Right forelimb (tissue), 1 donor: ENCODE measurements around the gene RNF38.
"Not testable (repeated sequence)": the region's sequence is repeated elsewhere in the genome, so short reads cannot be mapped to it uniquely, and the experiment has no call there.

ENCODE experiments used
- DNase-seq: peaks from one replicate; pipeline ENCODE4 v3.0.0-alpha.2; 2018

The RNF38 gene

DNA sequence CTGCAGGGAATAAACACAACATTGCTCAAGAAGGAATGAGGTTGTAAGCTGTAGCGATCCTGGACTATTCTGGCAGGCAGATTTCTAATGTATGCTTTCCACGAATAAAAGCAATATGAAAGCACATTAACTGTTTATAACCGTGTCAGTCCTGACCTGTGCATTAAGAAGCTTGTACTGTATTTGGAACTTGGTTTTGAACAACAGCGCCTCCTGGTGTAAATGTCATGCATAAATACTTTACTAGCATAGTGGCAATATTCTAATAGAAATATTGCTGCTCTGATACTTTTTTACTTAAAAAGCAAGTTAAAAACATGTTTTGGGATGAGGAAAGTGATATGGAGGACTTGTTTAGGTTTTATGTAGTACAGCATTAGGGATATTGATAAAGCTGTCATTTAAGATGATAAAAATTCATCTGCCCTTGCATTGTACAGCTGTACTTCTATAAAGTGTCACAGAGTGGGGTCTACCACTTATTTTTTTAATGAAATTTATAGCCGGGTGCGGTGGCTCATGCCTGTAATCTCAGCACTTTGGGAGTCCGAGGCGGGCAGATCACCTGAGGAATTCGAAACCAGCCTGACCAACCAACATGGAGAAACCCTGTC is 71.2 kb downstream of the RNF38 start:
- DNase-seq, result no peak

DNA sequence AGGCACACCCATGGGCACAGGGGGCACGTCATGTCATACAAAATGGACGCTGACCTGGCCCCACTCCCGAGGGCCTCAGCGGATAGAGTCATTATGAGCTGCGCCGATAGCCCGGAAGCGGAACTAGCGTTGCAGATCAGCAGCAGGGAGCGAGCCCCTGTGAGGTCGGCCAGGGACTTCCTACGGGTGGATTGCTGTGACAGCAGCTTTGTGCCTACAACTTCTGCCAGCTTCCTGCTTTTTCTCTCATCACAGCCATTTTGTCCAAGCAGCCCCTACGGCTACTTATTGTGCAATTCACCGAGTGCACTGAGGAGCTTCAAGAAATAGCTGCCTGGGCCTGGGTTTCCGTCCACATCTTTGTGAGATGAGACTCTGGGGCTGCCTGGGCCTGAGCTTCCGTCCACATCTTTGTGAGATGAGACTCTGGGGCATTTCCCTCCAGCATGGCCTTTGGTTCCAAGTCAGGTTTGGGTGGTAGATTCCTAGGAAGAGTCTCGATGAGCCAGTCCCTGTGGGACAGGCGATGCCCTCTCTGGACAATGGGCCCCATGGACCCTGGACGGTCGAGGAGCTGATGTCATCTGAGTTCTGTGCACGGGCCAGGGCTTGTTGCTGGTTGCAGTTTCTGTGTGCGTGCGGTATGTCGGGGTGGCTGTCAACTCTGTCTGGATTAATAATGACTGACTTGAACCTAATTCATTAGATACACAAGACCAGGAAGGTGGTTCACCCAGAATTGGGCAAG is 74.8 kb downstream of the RNF38 start:
- DNase-seq, result no peak

DNA sequence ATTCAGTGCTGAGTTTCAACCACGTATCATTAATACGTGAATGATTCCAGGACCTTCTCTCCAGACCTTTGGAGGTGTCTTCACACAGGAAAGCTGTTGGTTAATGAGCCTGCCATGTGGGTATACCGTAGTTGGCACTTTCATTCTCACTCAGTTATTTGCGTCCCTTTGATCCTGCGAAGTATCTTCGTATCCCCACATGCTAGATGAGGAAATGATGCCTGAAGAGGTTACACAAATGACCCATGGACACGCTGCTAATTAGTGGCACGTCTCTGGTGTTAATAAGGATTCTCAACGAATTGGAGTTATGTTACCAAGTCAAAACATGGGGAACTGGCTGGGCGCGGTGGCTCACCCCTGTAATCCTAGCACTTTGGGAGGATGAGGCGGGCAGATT is 76.1 kb downstream of the RNF38 start:
- DNase-seq, result no peak

DNA sequence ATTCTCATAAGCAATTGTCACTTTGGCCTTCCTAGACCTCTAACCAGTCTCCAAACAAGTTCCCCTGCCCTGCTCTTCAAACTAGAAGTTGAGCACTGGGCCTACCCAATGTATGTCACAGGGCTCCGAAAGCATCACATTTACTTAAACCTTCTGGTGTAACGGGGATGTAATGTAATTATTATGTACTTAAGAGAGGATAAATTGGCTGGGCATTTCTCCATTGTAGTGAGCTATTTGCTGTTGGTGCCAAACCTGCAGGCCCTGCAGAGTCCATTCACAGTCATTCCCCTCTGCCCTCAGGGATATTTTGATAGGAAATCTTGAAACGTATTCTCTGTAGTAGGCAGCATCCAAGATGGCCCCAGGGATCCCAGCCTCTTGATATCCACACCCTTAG is 77.6 kb downstream of the RNF38 start:
- DNase-seq, result no peak

DNA sequence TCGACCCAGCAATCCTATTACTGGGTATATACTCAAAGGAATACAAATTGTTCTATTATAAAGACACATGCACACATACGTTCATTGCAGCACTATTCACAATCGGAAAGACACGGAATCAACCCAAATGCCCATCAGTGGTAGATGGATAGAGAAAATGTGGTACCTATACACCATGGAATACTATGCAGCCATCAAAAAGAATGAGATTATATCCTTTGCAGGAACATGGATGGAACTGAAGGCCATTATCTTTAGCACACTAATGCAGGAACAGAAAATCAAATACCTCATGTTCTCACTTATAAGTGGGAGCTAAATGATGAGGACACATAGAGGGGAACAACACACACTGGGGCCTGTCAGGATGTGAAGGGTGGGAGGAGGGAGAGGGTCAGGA is 78.2 kb downstream of the RNF38 start:
- DNase-seq, result not testable (repeated sequence)

DNA sequence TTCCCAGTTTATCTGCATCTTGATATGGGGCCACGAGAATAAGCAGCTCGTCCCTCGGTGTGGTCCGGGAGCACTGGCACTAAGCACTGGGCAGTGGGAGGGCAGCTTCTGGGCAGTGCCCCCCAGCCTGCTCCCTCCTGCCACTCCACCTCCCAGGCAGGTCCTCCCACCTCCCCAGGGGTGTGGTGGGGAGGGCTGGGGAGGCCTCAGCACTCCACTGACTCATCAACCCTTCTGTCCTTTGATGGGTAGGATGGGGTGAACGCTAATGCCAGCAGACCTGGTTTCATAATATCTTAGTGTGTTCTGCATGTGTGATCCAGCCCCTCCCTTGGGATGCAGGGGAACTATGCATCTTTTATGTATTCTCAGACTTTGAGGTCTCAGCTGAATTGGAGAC is 79.6 kb downstream of the RNF38 start:
- no peak for DNase-seq

DNA sequence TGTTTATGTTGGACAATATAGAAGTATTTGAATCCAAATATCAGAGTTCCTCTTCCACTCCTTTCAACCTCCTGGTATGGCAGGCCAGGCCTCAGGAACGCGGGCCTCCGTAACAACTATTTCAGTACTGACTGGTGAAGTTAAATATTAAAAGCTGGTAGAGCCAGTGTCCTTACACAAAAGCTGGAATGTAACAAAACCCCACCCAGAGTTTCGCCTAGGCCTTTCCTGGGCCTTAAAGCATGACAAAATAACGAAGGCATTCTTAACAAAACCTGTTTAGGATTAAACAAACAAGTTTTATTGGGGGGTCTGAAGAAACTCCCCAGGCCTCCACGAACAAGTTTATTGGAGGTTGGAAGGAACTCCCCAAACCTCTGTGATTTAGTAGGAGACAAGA is 80.3 kb downstream of the RNF38 start:
- no peak for DNase-seq

DNA sequence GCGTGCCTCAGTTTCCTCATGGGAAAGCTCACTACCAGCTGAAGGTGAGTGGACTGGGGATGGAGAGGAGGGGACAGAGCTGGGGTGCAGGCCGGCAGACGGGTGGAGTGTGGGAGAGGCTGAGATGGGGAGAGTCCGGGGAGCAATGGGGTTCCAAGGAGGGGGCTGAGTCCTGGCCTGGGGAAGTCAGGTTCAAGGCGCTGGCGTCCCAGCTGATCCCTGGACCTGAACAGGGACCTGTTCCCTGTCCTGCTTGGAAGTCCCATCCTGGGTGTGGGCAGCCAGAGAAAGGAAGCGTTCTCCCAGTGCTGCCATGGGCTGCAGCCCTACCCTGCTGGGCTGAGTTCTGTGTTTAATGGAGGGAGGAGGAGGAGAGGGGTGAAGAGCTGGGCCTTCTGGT is 80.9 kb downstream of the RNF38 start:
- no peak for DNase-seq

DNA sequence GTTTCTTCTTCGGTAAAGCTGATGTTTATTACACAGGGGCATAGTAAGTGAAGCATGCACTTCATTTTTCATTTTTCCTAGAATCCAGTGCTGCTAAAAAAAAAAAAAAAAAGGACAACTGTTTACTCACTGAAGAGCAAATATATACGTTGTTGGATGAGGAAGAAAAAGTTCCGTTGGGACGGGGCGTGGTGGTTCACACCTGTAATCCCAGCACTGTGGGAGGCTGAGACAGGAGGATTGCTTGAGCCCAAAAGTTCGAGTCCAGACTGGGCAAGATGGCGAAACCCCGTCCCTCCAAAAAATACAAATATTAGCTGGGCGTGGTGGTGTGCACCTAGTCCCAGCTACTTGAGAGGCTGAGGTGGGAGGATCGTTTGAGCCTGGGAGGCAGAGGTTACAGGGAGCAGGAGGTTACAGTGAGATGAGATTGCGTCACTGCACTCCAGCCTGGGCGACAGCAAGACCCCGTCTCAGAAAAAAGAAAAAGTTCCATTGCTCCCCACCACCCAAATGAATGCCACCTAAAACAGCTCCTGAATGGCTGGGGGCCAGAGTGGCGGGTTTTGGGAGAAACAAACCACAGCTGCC is 81.8 kb downstream of the RNF38 start:
- no peak for DNase-seq

DNA sequence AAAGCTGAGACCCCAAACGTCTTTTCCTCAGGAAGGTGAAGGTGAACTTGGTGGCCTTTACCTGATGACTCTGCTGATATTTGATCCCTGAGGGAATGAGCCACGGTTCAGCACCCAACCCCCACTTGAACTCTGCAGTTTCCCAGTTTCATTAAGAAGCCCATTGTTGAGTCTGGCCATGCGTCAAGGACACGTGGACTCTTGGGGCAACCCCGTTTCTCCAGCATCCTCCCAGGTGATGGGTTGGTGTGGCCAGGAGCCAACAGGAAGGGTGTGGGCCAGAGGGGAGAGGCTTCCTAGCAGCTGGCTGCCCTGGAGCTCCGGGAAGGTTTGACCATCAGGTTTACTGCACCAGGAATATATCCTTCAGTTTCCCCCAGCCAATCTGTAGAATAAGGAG is 82.3 kb downstream of the RNF38 start:
- no peak for DNase-seq

DNA sequence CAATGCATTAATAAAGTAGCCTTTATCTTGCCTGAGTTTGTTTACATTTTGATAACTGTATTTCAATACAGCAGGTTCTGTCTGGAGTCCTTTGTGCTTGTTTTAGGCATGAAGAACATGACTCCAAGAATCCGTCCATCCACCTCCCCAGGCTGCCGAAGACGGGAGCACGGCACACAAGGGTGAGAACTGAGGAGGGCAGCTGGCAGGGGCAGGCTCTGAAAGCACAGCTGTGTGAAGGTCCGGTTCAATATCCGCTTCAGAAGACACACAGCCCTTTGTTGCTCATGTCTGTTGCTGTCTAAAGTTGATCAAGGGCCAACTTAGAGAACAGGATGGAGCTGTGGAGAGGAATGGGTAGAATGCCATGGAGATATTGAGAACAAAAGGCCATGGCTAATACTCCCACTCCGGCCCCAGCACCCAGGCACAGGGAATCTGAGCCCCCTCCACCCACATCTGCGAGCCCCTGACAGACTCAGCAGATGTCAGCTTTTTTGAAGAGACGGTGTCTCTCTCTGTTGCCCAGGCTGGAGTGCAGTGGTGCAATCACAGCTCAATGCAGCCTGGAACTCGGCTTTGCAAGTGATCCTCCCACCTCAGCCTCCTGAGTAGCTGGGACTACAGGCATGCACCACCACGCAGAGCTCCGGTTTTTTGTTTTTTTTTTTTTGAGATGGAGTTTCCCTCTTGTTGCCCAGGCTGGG is 83.3 kb downstream of the RNF38 start:
- DNase-seq, result no peak

DNA sequence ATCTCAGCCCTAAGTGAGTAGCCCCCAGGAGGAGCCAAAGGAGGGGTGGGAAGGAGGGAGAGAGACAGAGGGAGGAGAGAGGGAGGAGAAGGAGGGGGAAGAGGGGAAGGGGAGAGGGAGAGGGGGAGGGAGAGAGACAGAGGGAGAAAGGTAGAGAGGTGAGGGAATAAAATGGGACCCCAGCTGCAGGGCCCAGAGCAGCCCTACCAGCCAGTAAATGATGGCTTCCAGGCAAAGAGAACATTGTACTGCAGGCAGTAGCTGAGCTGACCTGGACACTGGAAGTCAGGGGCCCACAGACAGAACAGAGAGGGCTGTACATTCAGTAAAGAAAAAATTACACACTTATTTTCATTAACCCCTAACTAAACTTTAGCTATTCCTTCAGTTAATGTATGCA is 84.0 kb downstream of the RNF38 start:
- DNase-seq, result no peak

DNA sequence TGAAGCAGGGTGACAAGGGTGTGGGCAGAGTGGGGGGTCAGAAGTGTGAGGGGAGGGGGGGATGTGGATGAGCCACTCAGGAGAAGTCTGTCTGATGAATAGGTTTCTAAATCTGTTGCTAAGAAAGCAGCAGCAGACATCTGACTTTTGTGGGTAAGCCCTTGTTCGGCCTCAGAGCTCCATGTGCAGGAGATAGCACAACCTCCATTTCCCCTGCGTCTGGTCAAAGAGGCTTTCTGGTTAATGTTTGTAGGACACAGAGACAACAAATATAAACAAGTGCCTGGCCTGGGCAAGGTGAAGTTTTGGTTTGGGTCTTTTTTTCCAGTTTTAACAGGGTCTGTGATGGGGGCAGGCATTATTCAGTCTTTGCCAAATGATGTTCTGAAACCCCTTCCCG is 84.8 kb downstream of the RNF38 start:
- DNase-seq, result no peak

DNA sequence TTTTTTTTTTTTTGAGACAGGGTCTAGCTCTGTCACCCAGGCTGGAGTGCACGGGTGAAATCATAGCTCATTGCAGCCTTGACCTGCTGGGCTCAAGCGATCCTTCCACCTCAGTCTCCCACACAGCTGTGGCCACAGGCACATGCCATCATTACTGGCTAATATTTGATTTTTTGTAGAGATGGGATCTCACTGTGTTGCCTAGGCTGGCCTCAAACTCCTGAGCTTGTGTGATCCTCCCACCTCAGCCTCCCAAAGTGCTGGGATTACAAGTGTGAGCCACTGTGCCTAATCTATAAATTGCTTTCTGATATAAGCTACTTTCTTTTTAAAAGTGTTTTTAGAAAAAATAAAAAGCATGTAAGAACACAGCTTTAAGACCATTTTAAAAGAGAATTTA is 85.3 kb downstream of the RNF38 start:
- no peak for DNase-seq

DNA sequence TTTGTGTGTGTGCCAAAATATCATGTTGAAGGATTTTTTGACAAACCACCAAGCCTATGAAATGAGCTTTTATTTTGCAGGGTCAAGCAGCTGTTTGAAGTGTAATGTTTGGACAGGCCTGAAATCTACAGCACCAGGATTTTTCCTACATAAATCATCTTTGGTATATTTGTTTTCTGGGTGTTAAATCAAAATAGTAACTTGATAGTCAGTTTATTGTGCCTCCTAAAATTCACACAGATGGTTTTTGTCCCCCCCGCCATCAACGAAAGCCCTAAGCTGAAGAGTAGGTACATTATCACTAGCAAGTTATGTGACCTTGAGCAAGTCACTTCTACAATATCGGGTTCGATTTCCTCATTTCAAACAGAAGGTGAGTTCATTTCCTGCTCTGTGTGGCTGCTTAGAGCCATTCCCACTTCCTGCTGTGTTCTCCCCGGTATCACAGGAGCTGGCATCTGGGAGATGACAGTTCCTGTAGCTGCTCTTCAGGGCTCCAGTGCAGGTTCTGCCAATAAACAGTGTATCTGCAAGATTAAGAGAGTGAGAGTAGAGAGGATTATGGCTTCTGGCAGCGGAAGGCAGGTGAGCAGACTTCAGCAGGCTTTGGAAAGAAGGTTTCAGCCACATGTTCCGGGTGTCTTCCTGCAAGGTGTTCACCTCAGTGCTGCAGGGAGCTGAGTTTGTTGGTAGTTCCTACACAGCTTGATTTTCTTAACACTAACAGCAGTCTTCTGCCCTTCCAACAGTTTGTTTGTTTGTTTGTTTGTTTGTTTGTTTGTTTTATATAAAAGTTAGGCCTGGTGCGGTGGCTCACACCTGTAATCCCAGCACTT is 93.4 kb downstream of the RNF38 start:
- no peak for DNase-seq

DNA sequence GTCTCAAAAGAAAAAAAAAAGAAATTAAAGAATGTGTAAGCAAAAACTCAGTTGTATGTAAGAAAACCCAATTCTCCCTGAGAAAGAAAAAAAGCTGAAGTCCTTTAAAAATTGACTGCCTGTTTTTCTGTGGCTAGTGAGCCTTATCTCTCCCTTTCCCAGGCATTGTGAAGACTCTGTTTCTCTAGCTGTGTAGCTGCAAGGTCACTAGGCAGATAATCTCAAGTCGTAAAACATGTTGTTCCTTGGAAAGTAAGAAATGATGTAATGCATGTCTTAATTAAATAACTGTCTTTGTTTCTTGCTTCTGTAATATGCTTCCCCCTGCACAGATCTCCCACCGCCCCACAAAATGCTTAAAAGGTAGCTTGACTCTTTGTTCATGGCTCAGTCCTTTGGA is 95.7 kb downstream of the RNF38 start:
- DNase-seq, result not testable (repeated sequence)

DNA sequence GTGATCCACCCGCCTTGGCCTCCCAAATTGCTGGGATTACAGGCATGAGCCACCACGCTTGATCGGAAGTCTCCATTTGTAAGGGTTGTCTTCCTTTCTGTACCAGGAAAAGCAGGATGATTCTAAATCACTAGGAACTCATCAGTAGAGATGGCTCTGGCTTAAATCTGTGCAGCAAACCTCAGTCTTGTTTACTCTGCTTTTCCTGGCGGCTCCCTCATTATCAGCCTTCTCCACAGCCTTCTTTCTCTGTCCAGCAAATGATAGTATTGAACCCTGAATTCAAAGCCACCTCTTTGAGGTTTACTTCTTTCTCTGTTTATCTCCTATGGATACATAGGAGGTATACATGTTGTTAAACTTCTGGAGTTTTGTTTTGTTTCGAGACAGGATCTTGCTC is 98.8 kb downstream of the RNF38 start:
- no peak for DNase-seq

DNA sequence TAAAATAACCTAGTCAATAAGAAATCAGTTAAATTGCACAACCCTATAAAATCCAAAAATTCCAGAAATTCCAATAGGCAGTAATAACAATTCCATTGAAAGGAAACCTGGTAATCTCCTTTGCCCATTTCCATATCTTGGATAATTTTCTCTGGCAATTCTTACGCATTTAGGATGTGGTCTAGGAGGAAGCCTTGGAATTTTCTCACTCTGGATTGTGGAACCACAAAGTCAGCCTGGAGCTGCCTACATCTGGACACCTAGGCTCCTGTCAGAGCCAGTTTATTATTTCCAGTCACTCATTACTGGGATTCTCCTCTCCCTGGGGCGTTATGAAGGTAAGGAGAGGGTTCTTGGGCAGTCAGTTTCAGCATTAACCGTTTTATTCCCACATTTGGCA is 101.5 kb downstream of the RNF38 start:
- DNase-seq, result no peak

DNA sequence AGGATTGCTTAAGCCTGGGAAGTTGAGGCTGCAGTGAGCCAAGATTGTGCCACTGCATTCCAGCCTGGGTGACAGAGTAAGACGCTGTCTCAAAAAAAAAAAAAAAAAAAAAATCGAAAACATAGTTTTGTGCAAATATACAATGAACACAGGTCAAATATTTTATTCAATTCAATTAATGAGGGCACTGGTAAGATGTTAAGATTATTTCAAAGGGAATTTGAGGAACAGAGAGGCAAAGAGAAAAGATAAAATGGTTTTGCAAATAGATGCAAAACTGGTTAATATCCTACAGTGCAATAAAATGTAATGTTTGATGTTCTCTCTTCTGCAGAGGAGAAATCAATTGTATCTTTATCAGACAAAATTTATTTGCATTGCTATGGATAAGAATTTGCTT is 102.3 kb downstream of the RNF38 start:
- no peak for DNase-seq

DNA sequence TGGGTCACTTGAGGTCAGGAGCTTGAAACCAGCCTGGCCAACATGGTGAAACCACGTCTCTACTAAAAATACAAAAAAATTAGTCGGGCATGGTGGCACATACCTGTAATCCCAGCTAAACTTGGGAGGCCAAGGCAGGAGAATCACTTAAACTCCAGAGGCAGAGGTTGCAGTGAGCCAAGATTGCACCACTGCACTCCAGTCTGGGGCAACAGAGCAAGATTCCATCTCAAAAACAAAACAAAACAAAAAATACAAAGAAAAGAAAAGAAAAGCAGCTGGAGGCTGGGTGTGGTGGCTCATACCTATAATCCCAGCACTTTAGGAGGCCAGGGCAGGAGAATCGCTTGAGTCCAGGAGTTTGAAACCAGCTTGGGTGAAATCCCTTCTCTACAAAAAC is 105.1 kb downstream of the RNF38 start:
- not testable (repeated sequence) for DNase-seq

DNA sequence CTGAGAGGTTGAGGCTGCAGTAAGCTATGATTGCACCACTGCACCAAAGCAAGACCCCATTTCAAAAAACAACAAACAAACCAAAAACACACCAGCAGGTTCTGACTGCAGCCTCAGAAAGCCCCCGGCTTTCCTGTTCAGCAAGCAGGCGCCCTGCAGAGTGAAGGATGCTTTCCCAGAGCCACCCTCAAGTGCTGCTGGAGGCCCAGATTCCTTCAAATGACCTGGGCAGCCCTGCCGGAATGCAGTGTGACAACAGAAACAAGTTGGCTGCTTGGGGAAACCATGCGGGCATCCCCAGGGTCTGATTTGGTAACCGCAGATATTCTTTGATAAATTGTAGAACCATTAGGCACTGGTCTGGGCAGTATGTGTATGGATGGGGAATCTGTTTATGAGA is 106.2 kb downstream of the RNF38 start:
- DNase-seq, result no peak

DNA sequence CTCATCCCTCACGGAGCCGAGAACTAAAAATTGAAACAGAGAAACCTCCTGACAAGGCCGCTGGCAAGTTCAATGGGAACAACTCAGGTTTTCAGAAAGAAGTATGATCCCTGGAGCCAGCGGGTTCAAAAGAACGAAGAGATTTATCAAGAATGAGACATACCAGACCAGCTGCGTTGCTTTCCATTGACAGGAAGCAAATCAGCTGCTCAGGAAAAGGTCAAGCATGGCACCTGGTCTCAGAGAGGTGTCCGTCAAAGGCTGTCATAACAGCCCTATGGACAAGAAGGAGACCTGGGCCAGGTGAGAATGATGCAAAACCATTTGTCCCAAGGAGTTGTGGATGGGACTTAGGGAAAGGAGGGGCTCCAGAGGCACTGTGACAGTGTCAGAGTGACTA is 106.9 kb downstream of the RNF38 start:
- DNase-seq, result no peak

DNA sequence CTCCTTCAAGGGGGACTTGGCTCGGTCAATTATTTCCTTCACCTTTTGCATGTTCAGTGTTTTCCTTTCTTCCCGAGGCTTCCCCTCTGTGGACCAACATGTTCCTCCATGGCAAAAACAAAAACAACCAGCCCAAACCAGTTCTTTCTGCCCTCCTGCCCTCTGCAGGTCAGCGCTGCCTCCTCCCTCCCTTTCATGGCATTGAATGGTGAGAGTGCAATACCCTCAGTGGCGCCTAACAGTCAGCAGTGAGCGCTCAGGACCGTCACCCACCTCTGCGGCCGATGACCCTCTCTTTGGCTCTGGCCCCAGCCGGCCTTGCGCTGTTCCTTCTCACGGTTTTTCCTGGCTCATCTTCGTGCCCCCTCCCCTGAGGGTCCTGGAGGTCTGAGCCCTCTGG is 107.4 kb downstream of the RNF38 start:
- DNase-seq, result no peak
